ENCODE data around the gene C10orf143.

DNA sequence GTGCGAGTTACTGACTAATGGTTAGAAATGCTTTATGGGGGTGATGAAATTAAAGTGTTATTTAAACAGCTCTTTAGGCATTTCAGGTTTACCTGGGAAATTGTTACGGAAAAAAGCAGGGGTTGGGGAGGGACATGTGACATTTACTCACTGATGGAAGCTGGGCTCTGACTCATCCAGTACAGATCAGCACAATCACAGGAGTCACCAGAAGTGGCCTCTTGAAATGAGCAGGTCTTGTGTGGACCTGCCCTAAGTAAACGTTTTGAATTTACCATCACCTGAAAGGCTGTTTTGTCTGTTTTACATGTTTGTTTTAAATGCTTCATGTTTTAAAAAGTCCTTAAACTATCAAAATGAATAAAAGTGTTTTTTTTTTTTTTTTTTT, 27.8 kb upstream of the C10orf143 start:
- TF ChIP-seq, protein P1, sequence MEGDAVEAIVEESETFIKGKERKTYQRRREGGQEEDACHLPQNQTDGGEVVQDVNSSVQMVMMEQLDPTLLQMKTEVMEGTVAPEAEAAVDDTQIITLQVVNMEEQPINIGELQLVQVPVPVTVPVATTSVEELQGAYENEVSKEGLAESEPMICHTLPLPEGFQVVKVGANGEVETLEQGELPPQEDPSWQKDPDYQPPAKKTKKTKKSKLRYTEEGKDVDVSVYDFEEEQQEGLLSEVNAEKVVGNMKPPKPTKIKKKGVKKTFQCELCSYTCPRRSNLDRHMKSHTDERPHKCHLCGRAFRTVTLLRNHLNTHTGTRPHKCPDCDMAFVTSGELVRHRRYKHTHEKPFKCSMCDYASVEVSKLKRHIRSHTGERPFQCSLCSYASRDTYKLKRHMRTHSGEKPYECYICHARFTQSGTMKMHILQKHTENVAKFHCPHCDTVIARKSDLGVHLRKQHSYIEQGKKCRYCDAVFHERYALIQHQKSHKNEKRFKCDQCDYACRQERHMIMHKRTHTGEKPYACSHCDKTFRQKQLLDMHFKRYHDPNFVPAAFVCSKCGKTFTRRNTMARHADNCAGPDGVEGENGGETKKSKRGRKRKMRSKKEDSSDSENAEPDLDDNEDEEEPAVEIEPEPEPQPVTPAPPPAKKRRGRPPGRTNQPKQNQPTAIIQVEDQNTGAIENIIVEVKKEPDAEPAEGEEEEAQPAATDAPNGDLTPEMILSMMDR (IDR thresholded peaks at IDR 0.05) = no peak
- no peak for TF ChIP-seq POLR2A (IDR thresholded peaks at IDR 0.05)
- TF ChIP-seq POLR2AphosphoS5 (IDR thresholded peaks at IDR 0.05) = peak in 1 of 3 donors; percentile 46

All from stomach (tissue), 4 donors.